8988T (cell line): ENCODE data around the gene EFNA5.
A peak's percentile ranks its signal among the peaks of the same experiment; 100 is the strongest.

Source experiments
- DNase-seq: peaks from one replicate; pipeline ENCODE4 v3.0.0; 2011

The EFNA5 gene

DNA sequence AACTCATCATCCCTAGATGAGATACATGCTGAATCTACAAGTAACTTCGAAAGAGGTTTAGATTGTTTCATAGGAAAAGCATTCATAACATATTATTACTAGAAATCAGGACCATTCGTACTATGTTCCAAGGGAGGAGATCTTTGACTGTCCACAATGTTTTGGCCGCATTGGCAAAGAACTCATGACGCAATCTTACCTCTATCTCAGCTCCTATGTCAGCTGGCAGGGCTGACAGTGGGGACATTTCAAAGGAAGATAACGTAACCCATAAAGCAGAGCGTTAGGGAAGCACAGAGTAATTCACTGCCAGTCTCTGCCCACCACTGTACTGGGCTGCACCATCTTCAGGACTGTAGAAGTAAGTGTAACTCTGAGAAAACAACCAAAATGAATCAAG, 69.7 kb downstream of the EFNA5 start:
- DNase-seq: no peak

- no peak for DNase-seq
These were observed 71.8 kb downstream of the EFNA5 start for GRCh38 chr5:107598958-107599357.

GRCh38 chr5:107597803-107598202, 72.9 kb downstream of the EFNA5 start:
- DNase-seq: no peak

DNA sequence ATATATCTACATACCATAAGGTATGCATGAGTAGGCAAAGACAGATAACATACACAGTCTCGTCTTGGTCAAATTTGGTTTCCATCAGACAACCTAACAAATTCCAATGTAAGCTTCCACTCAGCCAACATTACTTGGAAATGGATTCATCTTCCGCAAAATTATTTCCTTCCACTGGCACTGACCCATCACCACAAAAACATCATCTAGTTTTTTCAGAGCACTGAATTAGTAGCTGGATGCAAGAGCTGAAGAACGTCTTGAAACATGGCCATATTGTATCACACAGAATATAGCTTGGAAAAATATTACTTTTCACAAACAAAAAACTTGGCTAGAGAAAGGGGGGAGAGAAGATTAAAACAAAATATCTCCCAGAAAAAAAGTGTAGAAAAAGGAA, 73.5 kb downstream of the EFNA5 start:
- DNase-seq: no peak

DNA sequence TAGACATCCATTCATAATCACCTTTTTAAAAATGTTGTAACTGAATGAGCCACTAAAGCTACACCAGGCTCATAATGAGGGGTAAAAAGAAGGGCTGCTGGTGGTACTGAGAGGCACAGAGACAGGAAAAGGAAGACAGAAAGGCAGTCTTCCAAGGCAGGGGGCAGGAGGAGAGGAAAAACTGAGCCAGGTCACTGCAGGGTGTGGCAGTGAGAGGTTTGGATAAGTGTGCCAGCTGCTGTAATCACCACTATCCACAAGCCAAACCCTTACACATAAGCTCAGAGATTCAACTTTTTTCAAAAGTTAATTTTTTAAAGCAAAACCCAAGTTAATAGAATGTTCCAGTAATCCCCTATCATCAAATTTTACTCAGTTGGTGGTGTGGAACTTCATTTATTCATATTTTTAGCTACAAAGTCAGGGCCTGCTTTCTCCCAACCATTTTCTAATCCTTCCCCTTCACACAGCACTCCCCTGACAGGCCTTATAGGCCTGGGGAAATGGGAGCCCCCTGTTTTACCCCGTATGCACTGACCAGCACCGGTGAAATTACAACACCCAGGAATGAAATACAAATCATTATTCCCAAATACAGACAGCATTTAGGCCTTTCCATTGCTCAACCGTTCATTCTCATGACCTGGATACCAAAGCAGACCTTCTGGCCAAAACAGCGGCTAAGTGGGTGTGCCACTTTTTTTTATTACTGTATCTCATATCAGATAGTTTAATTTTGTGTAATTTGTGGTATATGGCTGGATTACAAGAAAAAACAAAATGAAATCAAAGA, 76.3 kb downstream of the EFNA5 start:
- no peak for DNase-seq

DNA sequence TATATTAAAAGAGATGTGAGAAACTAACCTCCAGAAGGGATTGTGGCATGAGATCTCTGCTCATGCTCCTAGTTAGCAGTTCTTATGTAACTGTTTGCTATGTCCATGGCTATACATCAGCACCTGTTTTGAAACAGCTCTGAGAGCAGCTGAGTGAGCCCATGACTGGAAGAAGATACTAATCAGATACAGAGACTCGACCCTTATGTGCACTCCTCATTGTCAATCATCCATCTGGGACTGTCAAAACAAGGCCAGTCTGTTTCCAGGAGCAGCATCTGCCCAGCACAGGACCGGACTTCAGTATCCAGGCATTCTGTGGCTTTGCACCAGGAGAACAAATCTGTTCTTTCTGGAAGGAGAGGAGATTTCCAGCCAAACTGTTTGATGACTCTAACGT, 77.7 kb downstream of the EFNA5 start:
- DNase-seq: no peak

GRCh38 chr5:107592515-107592914, 78.2 kb downstream of the EFNA5 start:
- no peak for DNase-seq

GRCh38 chr5:107590686-107591085, 80.1 kb downstream of the EFNA5 start:
- DNase-seq: no peak

DNA sequence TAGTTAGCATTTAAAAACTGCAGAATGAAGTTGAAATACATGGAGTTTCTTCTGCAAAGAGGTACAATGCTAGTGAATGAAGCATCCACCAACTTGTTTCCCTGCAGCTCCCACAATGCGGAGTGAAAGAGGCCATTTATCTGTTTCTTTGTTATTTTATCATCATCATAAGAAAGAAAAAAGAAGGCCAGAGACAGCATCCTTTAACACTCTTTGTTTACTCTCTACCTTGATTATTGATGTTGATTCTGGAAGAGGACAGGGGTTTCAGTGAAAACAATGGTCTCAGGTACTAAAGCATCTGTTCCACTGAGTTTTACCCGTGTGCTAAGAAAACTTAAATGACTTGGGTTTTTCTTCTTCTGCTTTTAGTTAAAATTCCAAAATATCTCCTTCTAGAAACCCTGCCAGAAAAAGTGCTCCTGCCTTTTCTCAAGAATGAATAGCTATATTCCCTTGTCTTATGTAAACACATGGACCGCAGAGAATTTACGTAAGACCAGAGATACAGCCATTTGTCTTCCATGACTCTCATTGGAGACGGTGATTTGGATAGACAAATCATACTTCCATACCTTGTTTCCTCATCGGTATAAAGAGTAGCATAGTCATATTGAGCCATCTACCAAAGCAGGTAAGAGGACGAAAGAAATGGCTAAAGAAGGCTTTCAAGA, 81.1 kb downstream of the EFNA5 start:
- no peak for DNase-seq

GRCh38 chr5:107582625-107583024, 88.1 kb downstream of the EFNA5 start:
- no peak for DNase-seq

GRCh38 chr5:107580889-107581820, 89.6 kb downstream of the EFNA5 start:
- no peak for DNase-seq

DNA sequence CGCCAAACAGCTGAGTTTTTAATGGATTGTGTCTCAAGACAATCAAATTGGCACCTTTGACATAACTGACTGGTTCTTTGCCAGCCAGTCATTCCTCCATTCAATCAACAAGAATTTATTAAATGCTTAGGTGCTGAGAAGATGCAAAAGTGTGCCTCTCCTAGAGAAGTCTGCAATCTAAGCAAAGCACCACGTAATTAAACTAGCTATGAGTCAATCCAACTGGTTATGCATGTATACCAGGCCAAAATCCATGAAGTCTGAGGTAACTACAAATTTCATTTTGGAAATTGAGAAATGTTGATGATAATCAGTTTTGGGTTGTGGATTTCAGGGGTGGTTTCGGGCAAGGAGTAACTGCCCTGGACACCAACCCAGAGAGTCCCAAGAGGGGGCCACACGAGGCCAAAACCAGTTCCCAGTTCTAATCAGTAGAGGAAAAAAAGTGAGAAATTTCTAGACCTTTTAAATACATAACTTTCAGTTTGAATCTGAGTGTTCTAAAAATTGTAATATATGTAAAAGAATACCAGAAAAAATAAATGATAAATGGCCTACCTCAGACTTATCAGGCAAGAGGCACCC, 92.6 kb downstream of the EFNA5 start:
- no peak for DNase-seq

DNA sequence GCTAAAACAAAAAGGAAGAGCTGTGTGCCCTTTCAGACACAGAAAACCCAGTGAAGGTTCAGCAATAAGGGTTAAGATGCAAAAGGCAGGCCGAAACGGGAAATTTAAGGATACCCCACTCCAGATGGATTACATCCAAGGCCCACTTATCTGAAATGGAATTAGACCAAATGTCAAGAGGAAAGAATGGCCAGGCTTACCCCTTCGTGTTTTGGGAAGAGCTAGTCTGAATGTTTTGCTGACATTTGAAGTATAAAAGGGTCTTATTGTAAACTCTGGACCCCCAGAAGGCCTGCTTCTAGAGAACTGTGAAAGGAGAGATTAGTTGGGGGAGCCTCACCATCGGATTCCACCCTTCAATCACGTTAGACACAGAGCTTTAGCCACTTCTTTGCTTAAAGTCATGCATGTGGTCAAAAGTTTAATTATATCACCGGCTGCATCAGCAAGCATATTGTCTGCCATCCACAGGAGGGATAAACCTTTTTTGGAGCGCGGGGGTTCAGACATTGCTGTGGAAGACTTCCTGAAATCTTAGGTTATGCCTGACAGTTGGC, 93.3 kb downstream of the EFNA5 start:
- no peak for DNase-seq

- DNase-seq: no peak
These were observed 93.9 kb downstream of the EFNA5 start for GRCh38 chr5:107576736-107577393.

DNA sequence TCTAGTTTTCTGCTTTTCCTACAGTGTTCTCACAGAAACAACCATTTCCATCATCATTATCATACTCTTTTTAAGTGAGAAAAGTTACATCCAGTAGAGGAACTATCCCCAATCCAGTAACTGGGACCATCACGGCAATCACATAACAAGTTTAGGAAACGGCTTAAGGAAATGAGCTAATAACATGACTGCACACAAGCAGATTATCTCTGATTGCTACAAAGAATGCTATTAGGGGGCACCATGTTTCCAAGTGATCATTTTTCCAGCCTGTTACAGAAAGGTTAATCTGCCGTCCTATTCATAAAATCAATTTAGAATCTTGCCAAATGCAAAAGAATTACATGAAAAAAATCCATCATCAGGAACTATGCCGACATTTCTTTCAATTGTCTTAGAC, 94.6 kb downstream of the EFNA5 start:
- DNase-seq: no peak

DNA sequence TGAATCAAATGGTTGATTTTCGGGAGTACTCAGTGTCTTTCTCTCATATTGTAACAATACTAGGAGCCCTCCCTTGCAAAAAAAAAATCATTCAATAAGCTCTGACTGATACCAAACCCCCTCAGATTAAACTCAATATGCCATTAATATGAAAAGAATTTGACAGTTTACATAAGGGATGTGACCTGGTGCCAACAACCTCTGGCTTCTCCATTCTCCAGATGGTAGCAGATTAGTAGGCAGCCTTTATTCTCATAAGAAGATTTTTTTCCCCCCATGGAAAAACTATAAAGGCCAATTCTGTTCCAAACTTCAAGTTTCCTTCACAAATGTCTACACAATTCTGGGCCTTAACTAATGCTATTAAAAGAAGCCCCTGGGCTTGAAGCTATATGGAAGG, 96.5 kb downstream of the EFNA5 start:
- DNase-seq: no peak

DNA sequence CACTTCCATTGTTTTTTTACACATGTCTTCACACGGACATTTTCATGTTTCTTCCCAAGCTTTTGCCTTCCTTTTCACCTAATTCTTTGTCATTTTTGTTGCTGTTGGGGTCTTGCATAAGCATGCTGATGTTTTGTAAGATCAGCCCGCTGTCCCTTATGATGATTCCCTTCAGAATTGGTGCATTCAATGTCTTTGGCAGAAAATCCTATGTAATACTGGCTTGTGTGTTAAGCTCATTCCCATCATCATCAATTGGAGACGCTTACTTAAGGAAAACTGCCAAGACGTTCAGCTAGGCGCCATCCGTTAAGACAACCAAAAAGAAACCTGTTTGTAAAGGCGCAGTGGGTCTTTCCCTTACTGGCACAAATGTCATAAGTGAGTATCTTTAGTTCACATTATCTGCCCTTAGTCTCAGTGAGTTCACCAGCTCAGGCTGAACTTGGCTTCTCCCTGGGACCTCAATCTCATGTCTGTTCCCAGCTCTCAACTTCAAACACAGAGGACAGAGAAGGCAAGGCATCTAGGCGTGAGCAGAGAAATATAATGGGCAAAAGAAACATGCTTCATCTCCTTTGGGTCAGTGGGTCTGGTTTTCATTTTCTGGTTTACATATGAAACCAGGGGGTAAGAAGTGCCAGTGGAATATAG, 97.9 kb downstream of the EFNA5 start:
- DNase-seq: no peak

DNA sequence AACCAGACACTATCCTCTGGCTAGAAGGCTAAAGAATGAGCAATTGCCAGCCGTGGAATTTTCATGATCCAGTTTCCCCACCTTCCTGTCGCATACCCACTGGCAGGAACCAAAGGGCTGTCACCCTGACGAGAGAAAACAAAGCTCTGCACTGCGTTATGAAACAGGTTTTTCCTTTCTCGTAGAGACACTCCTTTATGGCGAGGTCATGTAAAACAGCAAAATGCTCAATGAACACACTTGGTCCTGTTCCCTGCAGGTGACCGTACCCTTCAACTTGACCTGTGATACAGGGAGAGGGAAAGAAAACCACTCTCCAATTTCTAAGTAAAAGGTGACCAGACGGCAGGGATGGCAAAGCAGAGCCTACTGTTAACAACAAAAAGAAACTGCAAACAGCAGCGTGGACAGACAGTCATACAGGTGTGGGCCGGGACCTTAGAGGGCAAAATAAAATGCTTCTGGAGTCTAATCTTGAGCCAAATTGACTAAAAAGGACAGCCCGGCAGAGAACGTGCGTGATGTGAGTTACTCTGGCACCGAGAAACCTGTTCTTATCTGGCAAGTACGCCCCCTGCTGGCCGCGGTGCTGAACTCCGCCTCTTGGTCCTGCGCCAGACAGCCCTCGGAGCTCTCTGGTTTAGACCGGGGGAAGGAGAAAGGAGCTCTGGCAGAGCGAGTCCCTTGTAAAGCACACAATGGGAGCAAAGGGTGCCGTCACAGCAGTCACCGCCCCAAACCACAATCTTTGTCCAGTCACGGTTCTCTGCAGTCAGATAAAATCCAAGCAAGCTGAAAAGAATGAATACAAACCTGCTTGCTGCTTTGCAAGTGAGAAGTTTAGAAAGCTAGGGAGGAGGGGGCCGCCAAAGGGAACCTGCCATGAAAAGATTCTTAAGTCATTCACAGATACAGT, 98.9 kb downstream of the EFNA5 start:
- DNase-seq: peak; percentile 37

- DNase-seq: no peak
These were observed 99.8 kb downstream of the EFNA5 start for GRCh38 chr5:107570805-107571531.

GRCh38 chr5:107570181-107570580, 100.6 kb downstream of the EFNA5 start:
- no peak for DNase-seq
